ENCODE data around the gene GGCT.

The GGCT gene

GRCh38 chr7:30478349-30479201 lies 26.1 kb downstream of the GGCT start, which contains the start of gene NOD1:
Gene NOD1 (minus strand): TSS chr7:30478784. CDS start chr7:30456921, 21,863 bp downstream.
- peak; percentile 39 for DNase-seq (ENCODE audit: low read depth, low spot score)

GRCh38 chr7:30476459-30477145 lies 28.0 kb downstream of the GGCT start:
- DNase-seq (ENCODE audit: low read depth, low spot score): no peak

DNA sequence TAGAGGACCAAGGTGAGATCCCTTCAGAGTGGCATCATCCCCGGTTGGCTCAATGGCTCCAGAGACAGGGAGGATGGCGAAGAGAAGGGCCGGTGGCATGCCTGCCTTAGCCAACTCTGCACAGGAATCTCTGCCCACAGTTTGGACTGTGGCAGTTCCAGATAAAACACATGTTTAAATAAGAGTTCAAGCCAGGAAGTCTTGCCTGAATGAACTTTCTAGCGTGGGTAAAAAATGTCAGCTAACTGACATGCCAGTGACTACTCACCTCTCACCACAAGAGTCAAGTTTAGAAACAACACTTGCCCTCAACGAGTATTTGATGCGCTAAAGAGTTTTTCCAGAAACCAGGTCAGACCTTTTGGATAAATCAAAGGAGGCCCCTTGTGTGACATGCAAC lies 29.0 kb downstream of the GGCT start:
- DNase-seq (ENCODE audit: low read depth, low spot score): no peak

GRCh38 chr7:30474893-30475292 lies 29.7 kb downstream of the GGCT start:
- DNase-seq (ENCODE audit: low read depth, low spot score): no peak

- DNase-seq (ENCODE audit: low read depth, low spot score): no peak
These were observed 30.1 kb downstream of the GGCT start for GRCh38 chr7:30474485-30474884.

DNA sequence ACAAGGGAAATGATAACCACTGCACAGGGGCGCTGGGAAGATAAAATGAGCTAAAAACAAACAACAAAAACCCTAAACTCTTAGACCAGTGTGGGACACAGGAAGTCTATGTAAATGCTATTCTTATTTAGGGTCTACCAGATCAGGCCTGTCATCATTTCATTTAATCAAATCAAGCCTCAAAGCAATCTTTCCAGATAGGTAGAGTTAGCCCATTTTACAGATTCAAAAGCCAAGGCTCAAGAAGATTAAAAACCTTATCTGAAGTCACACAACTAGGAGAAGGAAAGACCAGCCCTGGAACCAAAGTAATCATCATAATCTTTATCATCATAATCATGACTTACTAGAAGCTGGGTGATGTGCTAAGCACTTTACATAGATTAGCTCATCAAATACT lies 30.7 kb downstream of the GGCT start:
- DNase-seq (ENCODE audit: low read depth, low spot score): no peak

DNA sequence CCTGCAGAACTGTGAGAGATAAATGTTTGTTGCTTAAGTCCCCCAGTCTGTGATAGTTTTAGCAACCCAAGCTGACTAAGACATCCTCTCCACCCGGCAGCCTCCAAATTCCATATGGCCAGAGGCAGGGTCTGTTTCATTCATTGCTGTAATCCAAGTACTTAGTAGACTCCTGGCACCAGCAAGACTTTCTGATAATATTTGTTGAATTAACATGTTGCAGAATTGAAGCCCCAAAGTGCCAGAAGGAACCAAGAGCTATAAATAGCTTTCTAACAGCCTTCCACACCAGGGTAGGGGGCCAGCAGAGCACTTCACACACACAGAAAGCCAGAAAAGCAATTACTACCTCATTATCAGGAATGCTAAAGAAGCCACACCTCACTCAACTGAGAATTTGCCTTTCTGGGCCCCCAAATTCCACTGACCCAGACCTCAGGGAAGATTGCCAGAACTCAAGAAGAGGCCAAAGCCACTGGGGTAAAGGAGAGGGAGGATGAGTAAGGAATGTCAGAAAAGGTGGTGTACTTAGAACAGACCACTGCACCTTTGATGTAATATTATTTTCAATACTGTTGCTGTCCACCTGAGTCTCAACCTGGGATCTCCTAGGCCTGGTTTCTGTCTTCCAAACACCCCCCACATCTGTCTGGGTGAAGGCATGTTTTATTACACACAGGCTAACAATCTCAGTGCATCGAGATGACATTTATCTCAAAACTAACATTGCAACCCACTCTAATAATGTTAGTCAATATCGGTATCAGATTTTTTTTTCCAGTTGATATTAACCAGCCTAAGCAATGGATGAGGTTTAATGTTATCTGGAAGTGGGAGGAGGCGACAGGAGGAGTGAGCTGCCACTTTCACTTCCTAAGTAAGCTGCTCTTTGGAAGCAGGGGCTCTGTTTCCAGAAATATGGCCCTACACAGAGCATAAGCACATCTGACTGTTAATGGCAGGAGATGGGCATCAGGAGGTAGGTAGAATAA lies 31.5 kb downstream of the GGCT start:
- no peak for DNase-seq (ENCODE audit: low read depth, low spot score)

DNA sequence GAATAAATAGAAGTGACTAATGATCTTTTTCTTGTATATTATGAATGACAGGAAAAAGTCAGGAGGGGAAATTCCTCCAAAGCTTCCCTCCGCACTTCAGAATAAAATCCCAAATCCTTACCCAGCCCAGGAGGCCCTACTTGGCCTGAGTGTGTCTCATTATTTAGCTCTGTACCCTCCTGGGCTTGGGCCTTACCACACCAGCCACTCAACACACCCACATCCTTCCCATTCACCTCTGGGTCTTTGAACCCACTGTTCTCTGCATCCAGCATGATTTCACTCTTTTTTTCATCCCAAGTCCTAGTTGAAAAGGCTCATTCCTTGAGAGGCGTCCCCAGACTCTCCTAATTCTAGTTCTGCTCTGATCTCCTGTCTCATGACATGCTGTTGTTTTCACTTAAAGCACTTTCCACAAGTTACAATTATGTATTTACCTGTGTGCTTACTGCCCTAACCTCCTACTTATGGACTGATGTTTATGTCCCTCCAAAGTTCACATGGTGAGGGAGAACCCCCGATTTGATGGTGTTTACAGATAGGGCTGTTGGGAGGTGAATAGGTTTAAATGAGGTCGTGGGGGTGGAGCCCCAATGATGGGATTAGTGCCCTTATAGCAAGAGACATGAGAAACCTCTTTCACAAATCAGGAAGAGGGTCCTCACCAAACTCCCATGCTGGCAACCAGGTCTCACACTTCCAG lies 32.4 kb downstream of the GGCT start:
- DNase-seq (ENCODE audit: low read depth, low spot score): no peak

- no peak for DNase-seq (ENCODE audit: low read depth, low spot score)
These were observed 33.4 kb downstream of the GGCT start for GRCh38 chr7:30471205-30471604.

DNA sequence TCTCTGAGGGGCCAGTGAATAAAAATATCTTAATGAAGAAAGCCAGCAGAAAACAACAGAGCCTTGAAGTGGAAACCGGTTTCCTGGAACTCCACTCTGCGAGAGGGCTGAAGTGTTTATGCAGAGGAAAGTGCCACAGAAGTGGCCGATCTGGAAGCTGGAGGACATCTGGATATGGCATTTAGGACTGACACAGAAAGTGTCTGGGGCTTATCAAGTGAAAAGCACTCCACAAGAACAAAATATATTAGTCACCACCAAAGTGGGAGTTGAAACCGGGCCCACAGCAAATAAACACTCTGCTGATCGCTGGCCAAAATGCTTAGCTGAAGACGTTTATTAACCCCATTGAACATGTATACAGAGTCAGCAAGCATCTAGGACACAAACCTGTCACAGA lies 33.9 kb downstream of the GGCT start:
- no peak for DNase-seq (ENCODE audit: low read depth, low spot score)

- DNase-seq (ENCODE audit: low read depth, low spot score): no peak
These were observed 34.4 kb downstream of the GGCT start for GRCh38 chr7:30470163-30470770.

- peak; percentile 81 for DNase-seq (ENCODE audit: low read depth, low spot score)
These were observed 35.3 kb downstream of the GGCT start for GRCh38 chr7:30469303-30469702.

- no peak for DNase-seq (ENCODE audit: low read depth, low spot score)
These were observed 35.8 kb downstream of the GGCT start for GRCh38 chr7:30468791-30469190.

DNA sequence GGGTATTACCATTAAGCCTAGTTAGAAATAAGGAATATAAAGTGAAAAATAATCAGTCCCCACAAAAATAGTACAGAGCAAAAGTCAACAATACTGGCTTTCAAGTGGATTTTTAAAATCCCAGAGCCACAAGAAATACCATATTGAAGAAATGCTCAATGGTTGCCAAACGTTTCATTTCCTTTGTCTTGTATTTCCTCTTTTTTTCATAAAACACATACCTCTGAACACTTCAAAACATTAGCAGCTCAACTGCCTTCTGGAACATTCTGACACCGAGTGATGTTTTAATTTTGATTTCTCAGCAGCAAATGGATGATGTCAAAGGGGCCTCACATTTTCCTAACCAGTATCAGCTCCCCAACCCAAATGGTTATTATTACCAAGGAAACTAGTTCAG lies 36.6 kb downstream of the GGCT start:
- DNase-seq (ENCODE audit: low read depth, low spot score): no peak

DNA sequence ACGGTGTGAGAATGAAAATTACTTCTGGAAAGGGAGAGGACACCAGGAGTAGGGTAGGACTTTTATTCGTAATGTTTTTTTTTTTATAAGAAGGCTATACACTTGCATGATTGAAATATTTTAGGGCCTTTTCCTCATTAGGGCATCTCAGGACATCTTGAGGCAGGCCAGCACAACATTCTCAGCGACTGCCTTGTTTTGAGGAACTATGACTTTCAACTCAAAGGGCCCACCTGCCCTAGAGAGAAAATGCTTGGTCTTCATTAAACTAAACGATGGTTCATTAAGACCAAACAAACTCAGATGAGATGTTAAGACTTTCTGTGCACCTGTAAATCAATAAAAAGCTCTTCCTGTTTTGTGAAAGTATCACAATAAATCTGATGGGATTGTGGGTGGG lies 37.4 kb downstream of the GGCT start:
- no peak for DNase-seq (ENCODE audit: low read depth, low spot score)

DNA sequence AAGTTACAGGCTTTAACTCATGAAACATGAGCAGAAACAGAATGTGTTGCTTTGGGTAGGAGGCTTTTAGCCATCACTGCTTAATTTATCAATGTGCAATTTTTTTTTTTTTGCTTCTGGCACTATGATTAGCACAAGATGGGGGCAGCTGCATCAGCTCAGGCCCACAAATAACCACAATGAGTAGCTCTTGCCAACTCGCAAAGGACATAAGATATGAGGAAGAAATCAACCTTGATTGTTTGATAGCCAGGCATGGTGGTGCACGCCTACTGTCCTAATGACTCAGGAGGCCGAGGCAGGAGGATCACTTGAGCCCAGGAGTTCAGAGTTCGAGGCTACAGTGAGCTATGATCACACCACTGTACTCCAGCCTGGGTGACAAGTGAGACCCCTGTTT lies 38.4 kb downstream of the GGCT start:
- no peak for DNase-seq (ENCODE audit: low read depth, low spot score)

DNA sequence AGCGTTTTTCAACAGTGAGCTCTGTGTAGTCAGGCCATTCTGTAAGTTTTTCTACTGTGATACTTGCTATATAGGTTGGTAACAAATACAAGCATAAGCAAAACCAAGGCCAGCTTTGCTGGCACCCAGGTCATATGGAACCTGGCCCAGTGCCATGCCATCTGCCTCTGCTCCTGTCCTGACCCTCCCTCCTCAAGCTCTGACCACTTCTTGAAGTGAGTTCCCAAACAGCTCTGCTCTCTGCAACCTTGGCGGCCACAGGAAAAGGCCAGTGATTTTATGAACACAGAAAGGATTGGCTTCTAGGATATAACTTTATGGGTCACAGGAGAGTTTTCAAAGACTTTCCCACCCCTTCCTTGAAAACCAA lies 38.8 kb downstream of the GGCT start:
- DNase-seq (ENCODE audit: low read depth, low spot score): no peak

- DNase-seq (ENCODE audit: low read depth, low spot score): no peak
These were observed 39.4 kb downstream of the GGCT start for GRCh38 chr7:30465046-30465810.

DNA sequence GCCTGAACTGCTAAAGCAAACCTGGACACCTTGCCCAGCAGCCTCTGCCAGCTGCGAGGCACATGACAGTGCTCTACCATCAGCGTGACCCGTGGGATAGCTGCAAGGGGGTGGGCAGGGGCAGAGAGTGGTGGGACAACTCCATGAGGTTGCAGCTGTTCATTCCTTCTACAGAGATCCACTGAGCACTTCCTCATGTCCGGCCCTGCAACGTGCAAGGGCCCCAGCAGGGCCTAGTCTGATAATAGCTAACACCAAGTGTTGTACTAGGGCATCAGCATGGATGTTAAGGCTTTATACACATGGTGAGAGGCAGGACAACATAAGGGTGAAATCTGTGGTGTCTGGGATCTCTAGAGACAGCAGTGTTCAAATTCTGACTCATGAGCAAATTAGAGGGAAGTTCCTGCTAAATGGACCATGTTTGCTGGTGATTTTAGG lies 40.4 kb downstream of the GGCT start:
- DNase-seq (ENCODE audit: low read depth, low spot score): no peak

Data from brain pericyte (primary cell).